GM12878 (cell line): ENCODE data around the gene TRAT1. TPM values are rescaled to one million over a fixed set of nuclear protein-coding genes. Genes with fewer than 3 reads are reported as not detected.

Experiments used
- ATAC-seq: fragments of 200-7000 bp; cut with Tn5 transposase; 3 replicates; pipeline ENCODE4 v1.9.1; 2020; ENCODE audit warnings: mild to moderate bottlenecking, moderate library complexity
- BruUV-seq: library from RNA; stranded (reverse); fragments of 400-500 nt; replicated peaks from 2 replicates; lab custom pipeline; 2021; lab: Mats Ljungman, UMichigan
- CTCF ChIA-PET: fragments of 300-600 bp; sonication (Branson Sonifier 250); formaldehyde crosslinking; extraction: SDS; loops from one replicate; lab custom pipeline; 2021; ENCODE audit warnings: inconsistent platforms; lab: Yijun Ruan, JAX
- POLR2A ChIA-PET: fragments of 350-600 bp; formaldehyde crosslinking; extraction: SDS; loops from one replicate; lab custom pipeline; 2021; ENCODE audit warnings: inconsistent platforms; lab: Charles Lee
- RAD21 ChIA-PET: fragments of 300-600 bp; sonication (Branson Sonifier 250); formaldehyde crosslinking; loops from one replicate; lab custom pipeline; 2023; ENCODE audit warnings: antibody characterized with exemption; ENCODE audit not compliant: unreplicated experiment; lab: Charles Lee
- SMC1A ChIA-PET: fragments of 300-600 bp; sonication (Branson Sonifier 250); formaldehyde crosslinking; loops from one replicate; lab custom pipeline; 2023; ENCODE audit not compliant: unreplicated experiment, uncharacterized antibody; lab: Charles Lee
- DNase-seq: peaks from one replicate; pipeline ENCODE4 v3.0.0-alpha.2; 2011; ENCODE audit warnings: low read depth, low spot score
- FAIRE-seq: peaks from 3 replicates; lab custom pipeline; 2011; peaks lifted over from hg19 to GRCh38; lab: Jason Lieb, UNC
- H2AFZ ChIP-seq: 2 replicates; pipeline ENCODE4 v1.6.0; 2011; ENCODE audit warnings: low read depth, low read length, control low read depth; ENCODE audit not compliant: control insufficient read depth
- H3K27ac ChIP-seq: 2 replicates; pipeline ENCODE4 v1.5.1; 2011; ENCODE audit warnings: control low read depth; ENCODE audit not compliant: control insufficient read depth, insufficient read depth
- H3K27me3 ChIP-seq, 2 experiments: replicated peaks in 1 of 2; 2 replicates each; pipeline versions ENCODE4 v1.6.0 to v1.6.1; 2011; ENCODE audit warnings: low read length in 1 of 2; ENCODE audit not compliant: control insufficient read depth in 2 of 2, insufficient read depth in 2 of 2
- H3K36me3 ChIP-seq, 2 experiments: 2 replicates each; pipeline ENCODE4 v1.5.1; 2011; ENCODE audit warnings: low read length in 1 of 2; ENCODE audit not compliant: control insufficient read depth in 2 of 2, insufficient read depth in 2 of 2
- H3K4me1 ChIP-seq: 2 replicates; pipeline ENCODE4 v1.6.1; 2011; ENCODE audit warnings: mild to moderate bottlenecking, low read length, moderate library complexity, mixed read lengths; ENCODE audit not compliant: control insufficient read depth, insufficient read depth
- H3K4me2 ChIP-seq: 2 replicates; pipeline ENCODE4 v1.6.0; 2011; ENCODE audit warnings: control low read depth; ENCODE audit not compliant: control insufficient read depth, insufficient read depth
- H3K4me3 ChIP-seq: fragments of 200-600 bp; sonication (generic); 2 replicates; pipeline ENCODE4 v1.5.1; 2016
- H3K79me2 ChIP-seq: 2 replicates; pipeline ENCODE4 v1.6.0; 2011; ENCODE audit warnings: low read length; ENCODE audit not compliant: control insufficient read depth, insufficient read depth
- H3K9ac ChIP-seq: 2 replicates; pipeline ENCODE4 v1.8.0; 2011; ENCODE audit warnings: low read length, control low read depth, mixed read lengths; ENCODE audit not compliant: control insufficient read depth, insufficient read depth
- H3K9me3 ChIP-seq: replicated peaks from 3 replicates; pipeline ENCODE4 v1.5.1; 2011; ENCODE audit warnings: mild to moderate bottlenecking, low read length; ENCODE audit not compliant: control insufficient read depth, insufficient read depth
- H4K20me1 ChIP-seq: 2 replicates; pipeline ENCODE4 v1.6.0; 2011; ENCODE audit not compliant: control insufficient read depth, insufficient read depth
- FOS ChIP-seq: IDR thresholded peaks from 3 replicates; pipeline ENCODE4 v1.6.1; 2011; ENCODE audit warnings: borderline replicate concordance; ENCODE audit not compliant: insufficient read length; ENCODE audit errors: extremely low read depth
- NR2F1 ChIP-seq: fragments of 450-650 bp; conservative IDR thresholded peaks from 2 replicates; pipeline ENCODE4 v1.6.1; 2017; ENCODE audit warnings: mild to moderate bottlenecking
- RFX5 ChIP-seq: IDR thresholded peaks from 2 replicates; pipeline ENCODE4 v1.6.1; 2011; ENCODE audit warnings: low read depth, low read length, improper control_type of control experiment
- SMARCA5 ChIP-seq: fragments of 450-650 bp; IDR thresholded peaks from 2 replicates; pipeline ENCODE4 v1.6.1; 2017; ENCODE audit warnings: mild to moderate bottlenecking
- SUPT20H ChIP-seq: IDR thresholded peaks from 2 replicates; pipeline ENCODE4 v1.6.1; 2011; ENCODE audit warnings: low read depth, mild to moderate bottlenecking, low read length, moderate library complexity, borderline replicate concordance; ENCODE audit not compliant: control insufficient read depth
- WGBS: methylation state at CpG from one replicate; pipeline ENCODE4 v1.1.6; 2016; ENCODE audit warnings: low lambda C conversion rate; ENCODE audit not compliant: insufficient replicate concordance, insufficient coverage; ENCODE audit errors: missing lambda C conversion rate; 5-methylcytosine and 5-hydroxymethylcytosine counted together
- in situ Hi-C: fragments of 300-500 bp; cut with MboI; formaldehyde crosslinking; loops from 9 replicates; pipeline ENCODE4 v1.14.3; 2018; ENCODE audit warnings: mixed read lengths
- intact Hi-C: fragments of 100-400 bp; cut with micrococcal nuclease; formaldehyde crosslinking; loops from one replicate; pipeline ENCODE4 v1.14.2; 2022; ENCODE audit not compliant: unreplicated experiment
- polyA plus RNA-seq, 11 experiments: library from polyadenylated mRNA; depleted of rRNA in 4 of 11; unstranded in 6 of 11; stranded (reverse) in 5 of 11; fragments of >200 nt; fragmentation: Nextera tagmentation in 4 of 11; fragmentation: Illumina TruSeq in 1 of 11; extraction: Ambion mirVana in 4 of 11; extraction: Trizol in 1 of 11; gene quantifications; 1 replicate in 1 of 11; 2 replicates in 10 of 11; pipeline versions ENCODE4 v1.2.1 to v1.2.3, GENCODE V29; 2011 to 2016; ENCODE audit warnings: inconsistent platforms in 2 of 11, missing spikeins in 2 of 11, low read depth in 1 of 11
- total RNA-seq, 4 experiments: library from RNA; depleted of rRNA in 3 of 4; stranded (reverse); fragments of >200 nt in 3 of 4; fragmentation: Illumina TruSeq in 1 of 4; extraction: Trizol in 1 of 4; gene quantifications; 2 replicates each; pipeline versions ENCODE4 v1.2.1 to v1.2.3, GENCODE V29; 2013 to 2021
- TF ChIP-seq, protein P1 (sequence below): fragments of 450-650 bp; IDR thresholded peaks from 2 replicates; pipeline ENCODE4 v1.6.1; 2016; ENCODE audit warnings: mild to moderate bottlenecking, moderate library complexity, borderline replicate concordance
- TF ChIP-seq, protein P2 (sequence below): fragments of 150-350 bp; IDR thresholded peaks from 2 replicates; pipeline ENCODE4 v1.6.1; 2016; ENCODE audit warnings: low read depth, low read length

TRAT1 gene
- total and polyA plus RNA-seq, 10 of the 15 experiments (the other 5 are each of a cell fraction or from before 2014, with no cell fraction given): 0.11 to 1.5 (median 0.18) TPM; not detected in 2

DNA sequence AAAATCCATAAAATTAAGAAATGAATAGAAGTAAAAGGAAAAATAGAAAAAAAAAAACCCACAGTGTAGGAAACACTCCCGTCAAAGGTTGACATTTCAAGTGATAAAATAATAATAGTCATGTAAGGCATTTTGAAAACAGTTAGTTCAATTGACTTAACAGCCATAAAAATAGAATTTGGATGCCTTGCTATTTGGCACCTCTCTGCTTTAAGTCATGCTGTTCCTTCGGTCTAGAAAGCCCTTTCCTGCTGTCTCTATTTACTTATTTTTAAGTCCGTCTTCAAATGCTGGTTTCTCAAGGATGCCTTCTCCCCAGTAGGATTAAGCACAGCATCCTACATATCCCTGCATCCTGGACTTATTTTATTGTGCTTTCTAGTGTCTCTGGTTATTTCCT, 43.1 kb upstream of the TRAT1 start (continued):
- TF ChIP-seq, protein P1, sequence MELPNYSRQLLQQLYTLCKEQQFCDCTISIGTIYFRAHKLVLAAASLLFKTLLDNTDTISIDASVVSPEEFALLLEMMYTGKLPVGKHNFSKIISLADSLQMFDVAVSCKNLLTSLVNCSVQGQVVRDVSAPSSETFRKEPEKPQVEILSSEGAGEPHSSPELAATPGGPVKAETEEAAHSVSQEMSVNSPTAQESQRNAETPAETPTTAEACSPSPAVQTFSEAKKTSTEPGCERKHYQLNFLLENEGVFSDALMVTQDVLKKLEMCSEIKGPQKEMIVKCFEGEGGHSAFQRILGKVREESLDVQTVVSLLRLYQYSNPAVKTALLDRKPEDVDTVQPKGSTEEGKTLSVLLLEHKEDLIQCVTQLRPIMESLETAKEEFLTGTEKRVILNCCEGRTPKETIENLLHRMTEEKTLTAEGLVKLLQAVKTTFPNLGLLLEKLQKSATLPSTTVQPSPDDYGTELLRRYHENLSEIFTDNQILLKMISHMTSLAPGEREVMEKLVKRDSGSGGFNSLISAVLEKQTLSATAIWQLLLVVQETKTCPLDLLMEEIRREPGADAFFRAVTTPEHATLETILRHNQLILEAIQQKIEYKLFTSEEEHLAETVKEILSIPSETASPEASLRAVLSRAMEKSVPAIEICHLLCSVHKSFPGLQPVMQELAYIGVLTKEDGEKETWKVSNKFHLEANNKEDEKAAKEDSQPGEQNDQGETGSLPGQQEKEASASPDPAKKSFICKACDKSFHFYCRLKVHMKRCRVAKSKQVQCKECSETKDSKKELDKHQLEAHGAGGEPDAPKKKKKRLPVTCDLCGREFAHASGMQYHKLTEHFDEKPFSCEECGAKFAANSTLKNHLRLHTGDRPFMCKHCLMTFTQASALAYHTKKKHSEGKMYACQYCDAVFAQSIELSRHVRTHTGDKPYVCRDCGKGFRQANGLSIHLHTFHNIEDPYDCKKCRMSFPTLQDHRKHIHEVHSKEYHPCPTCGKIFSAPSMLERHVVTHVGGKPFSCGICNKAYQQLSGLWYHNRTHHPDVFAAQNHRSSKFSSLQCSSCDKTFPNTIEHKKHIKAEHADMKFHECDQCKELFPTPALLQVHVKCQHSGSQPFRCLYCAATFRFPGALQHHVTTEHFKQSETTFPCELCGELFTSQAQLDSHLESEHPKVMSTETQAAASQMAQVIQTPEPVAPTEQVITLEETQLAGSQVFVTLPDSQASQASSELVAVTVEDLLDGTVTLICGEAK: no peak
- TF ChIP-seq, all 136 proteins: peak for 0

DNA sequence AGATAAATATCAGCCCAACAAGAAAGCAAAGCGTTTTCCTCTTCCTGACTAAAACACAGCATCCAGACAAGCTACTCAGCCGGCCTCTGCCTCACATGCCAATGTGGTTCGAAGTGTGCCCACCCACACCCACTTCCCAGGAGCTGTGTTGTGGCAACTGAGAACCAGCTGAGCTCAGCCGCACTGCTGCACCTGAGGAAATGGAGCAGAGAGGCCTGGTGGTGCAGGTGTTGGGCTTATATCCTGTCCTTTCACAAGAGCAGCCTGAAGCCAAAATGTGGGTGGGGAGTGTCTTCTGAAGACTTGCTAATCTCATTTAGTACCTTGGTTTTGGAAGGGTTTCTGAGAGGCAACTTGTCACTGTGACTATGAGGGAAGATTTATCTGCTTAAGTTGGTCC, 42.4 kb upstream of the TRAT1 start:
- ChIA-PET RAD21 (no interaction called here), CTCF (no interaction called here), SMC1A (no interaction called here), POLR2A (no interaction called here)
- Histone ChIP-seq H3K9me3 (no peaks in the 10 kb centered on the region), H3K4me2 (no peak overlapping the region), H3K36me3 (no peaks in the 10 kb centered on the region), H2AFZ (no peak overlapping the region), H3K79me2 (no peaks in the 10 kb centered on the region), H4K20me1 (no peaks in the 10 kb centered on the region), H3K27me3 (no peaks in the 10 kb centered on the region), H3K27ac (no peak overlapping the region), H3K4me1 (no peaks in the 10 kb centered on the region), H3K4me3 (no peak overlapping the region), H3K9ac (no peak overlapping the region)
- in situ Hi-C loops (no loop called here), intact Hi-C loops (no loop called here)
- no TSS peak for BruUV-seq
- DNase-seq: no peak
- no peak for FAIRE-seq
- TF ChIP-seq, protein P2, sequence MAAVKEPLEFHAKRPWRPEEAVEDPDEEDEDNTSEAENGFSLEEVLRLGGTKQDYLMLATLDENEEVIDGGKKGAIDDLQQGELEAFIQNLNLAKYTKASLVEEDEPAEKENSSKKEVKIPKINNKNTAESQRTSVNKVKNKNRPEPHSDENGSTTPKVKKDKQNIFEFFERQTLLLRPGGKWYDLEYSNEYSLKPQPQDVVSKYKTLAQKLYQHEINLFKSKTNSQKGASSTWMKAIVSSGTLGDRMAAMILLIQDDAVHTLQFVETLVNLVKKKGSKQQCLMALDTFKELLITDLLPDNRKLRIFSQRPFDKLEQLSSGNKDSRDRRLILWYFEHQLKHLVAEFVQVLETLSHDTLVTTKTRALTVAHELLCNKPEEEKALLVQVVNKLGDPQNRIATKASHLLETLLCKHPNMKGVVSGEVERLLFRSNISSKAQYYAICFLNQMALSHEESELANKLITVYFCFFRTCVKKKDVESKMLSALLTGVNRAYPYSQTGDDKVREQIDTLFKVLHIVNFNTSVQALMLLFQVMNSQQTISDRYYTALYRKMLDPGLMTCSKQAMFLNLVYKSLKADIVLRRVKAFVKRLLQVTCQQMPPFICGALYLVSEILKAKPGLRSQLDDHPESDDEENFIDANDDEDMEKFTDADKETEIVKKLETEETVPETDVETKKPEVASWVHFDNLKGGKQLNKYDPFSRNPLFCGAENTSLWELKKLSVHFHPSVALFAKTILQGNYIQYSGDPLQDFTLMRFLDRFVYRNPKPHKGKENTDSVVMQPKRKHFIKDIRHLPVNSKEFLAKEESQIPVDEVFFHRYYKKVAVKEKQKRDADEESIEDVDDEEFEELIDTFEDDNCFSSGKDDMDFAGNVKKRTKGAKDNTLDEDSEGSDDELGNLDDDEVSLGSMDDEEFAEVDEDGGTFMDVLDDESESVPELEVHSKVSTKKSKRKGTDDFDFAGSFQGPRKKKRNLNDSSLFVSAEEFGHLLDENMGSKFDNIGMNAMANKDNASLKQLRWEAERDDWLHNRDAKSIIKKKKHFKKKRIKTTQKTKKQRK: no peak
- no peak for TF ChIP-seq SUPT20H
- no peak for TF ChIP-seq RFX5
- TF ChIP-seq NR2F1: no peak
- no peak for TF ChIP-seq SMARCA5
- TF ChIP-seq FOS: no peak
- ATAC-seq: no peak
- WGBS: 64% methylated on average over 4 of the region's 4 CpGs
